Keratinocyte (primary cell): ENCODE data around the gene LMBR1. TPM values are rescaled to one million over a fixed set of nuclear protein-coding genes. Genes with fewer than 3 reads are reported as not detected.

Source experiments
- DNase-seq: peaks from one replicate; pipeline ENCODE4 v3.0.0-alpha.2; 2011; ENCODE audit warnings: low read depth, missing footprints, low spot score
- FAIRE-seq: peaks from 2 replicates; lab custom pipeline; 2011; peaks lifted over from hg19 to GRCh38; lab: Jason Lieb, UNC
- H2AFZ ChIP-seq: 2 replicates; pipeline ENCODE4 v1.6.0; 2012; ENCODE audit warnings: low read length, control low read depth, inconsistent platforms; ENCODE audit not compliant: control insufficient read depth
- H3K27ac ChIP-seq: 2 replicates; pipeline ENCODE4 v1.5.1; 2011; ENCODE audit warnings: low read length; ENCODE audit not compliant: control insufficient read depth, insufficient read depth
- H3K27me3 ChIP-seq: 3 replicates; pipeline ENCODE4 v1.6.0; 2011; ENCODE audit warnings: low read length; ENCODE audit not compliant: control insufficient read depth, insufficient read depth; ENCODE audit errors: extremely low read depth
- H3K36me3 ChIP-seq, 2 experiments: 2 replicates in 1 of 2; 3 replicates in 1 of 2; pipeline ENCODE4 v1.5.1; 2011; ENCODE audit warnings: low read length in 2 of 2, mild to moderate bottlenecking in 1 of 2; ENCODE audit not compliant: control insufficient read depth in 2 of 2, insufficient read depth in 2 of 2; ENCODE audit errors: extremely low read depth in 1 of 2
- H3K4me1 ChIP-seq: 3 replicates; pipeline ENCODE4 v1.5.1; 2011; ENCODE audit warnings: low read length; ENCODE audit not compliant: control insufficient read depth, insufficient read depth; ENCODE audit errors: extremely low read depth
- H3K4me2 ChIP-seq: 3 replicates; pipeline ENCODE4 v1.6.0; 2011; ENCODE audit warnings: low read depth, low read length; ENCODE audit not compliant: control insufficient read depth, insufficient read depth; ENCODE audit errors: extremely low read depth
- H3K4me3 ChIP-seq, 3 experiments: fragments of 200-600 bp in 1 of 3; sonication (generic) in 1 of 3; 2 replicates in 2 of 3; 3 replicates in 1 of 3; pipeline ENCODE4 v1.5.1; 2011 to 2016; ENCODE audit warnings: low read length in 3 of 3, mild to moderate bottlenecking in 3 of 3, control low read depth in 2 of 3, inconsistent platforms in 1 of 3, low read depth in 1 of 3, mixed read lengths in 1 of 3, mixed run types in 1 of 3, moderate library complexity in 1 of 3; ENCODE audit not compliant: control insufficient read depth in 2 of 3, insufficient read depth in 2 of 3; ENCODE audit errors: extremely low read depth in 1 of 3
- H3K79me2 ChIP-seq: 2 replicates; pipeline ENCODE4 v1.6.0; 2012; ENCODE audit warnings: low read length; ENCODE audit not compliant: control insufficient read depth, insufficient read depth
- H3K9ac ChIP-seq: 3 replicates; pipeline ENCODE4 v1.6.0; 2011; ENCODE audit warnings: low read length; ENCODE audit not compliant: control insufficient read depth, insufficient read depth; ENCODE audit errors: extremely low read depth
- H3K9me1 ChIP-seq: 3 replicates; pipeline ENCODE4 v1.6.0; 2011; ENCODE audit warnings: low read length; ENCODE audit not compliant: control insufficient read depth, insufficient read depth; ENCODE audit errors: extremely low read depth
- H3K9me3 ChIP-seq: 2 replicates; pipeline ENCODE4 v1.5.1; 2012; ENCODE audit warnings: low read depth, low read length; ENCODE audit not compliant: control insufficient read depth
- H4K20me1 ChIP-seq: 3 replicates; pipeline ENCODE4 v1.6.0; 2011; ENCODE audit warnings: low read length; ENCODE audit not compliant: control insufficient read depth, insufficient read depth; ENCODE audit errors: extremely low read depth
- EZH2 ChIP-seq: IDR thresholded peaks from one replicate; pipeline ENCODE4 v1.6.1; 2012; ENCODE audit warnings: inconsistent platforms, mild to moderate bottlenecking, low read length, moderate library complexity
- dilution Hi-C: fragments of 300-500 bp; cut with MboI; formaldehyde crosslinking; loops from one replicate; pipeline ENCODE4 v1.7.0; 2020; ENCODE audit warnings: low sequenced_read_pairs; ENCODE audit not compliant: extremely low pct_ligation_motif_present
- polyA plus RNA-seq, 5 experiments: library from polyadenylated mRNA; depleted of rRNA in 3 of 5; stranded (reverse) in 3 of 5; stranded (forward) in 1 of 5; unstranded in 1 of 5; fragments of >200 nt; gene quantifications; 1 replicate in 1 of 5; 2 replicates in 3 of 5; 3 replicates in 1 of 5; pipeline versions ENCODE4 v1.2.1 to v1.2.3, GENCODE V29; 2011 to 2012; ENCODE audit warnings: missing spikeins in 2 of 5, low read depth in 1 of 5, low replicate concordance in 1 of 5
- TF ChIP-seq, protein P1 (sequence below), 3 experiments: IDR thresholded peaks in 1 of 3; conservative IDR thresholded peaks in 1 of 3; optimal IDR thresholded peaks in 1 of 3; 2 replicates in 2 of 3; 3 replicates in 1 of 3; pipeline versions ENCODE3 to v1.5.1; 2011; ENCODE audit warnings: low read length in 3 of 3, mild to moderate bottlenecking in 3 of 3, moderate library complexity in 2 of 3, control low read depth in 1 of 3, inconsistent platforms in 1 of 3; ENCODE audit not compliant: insufficient read depth in 2 of 3; ENCODE audit errors: extremely low read depth in 1 of 3

Gene LMBR1
- polyA plus RNA-seq, 1 donor (not counting 4 experiments of a cell fraction or from before 2014, with no cell fraction given) = 30.2 TPM

- DNase-seq = no peak
- Histone ChIP-seq H3K9me3 (no peaks in the 10 kb centered on the region), H4K20me1 (no peaks in the 10 kb centered on the region), H3K4me1 (peaks cover 6% of the 10 kb centered on the region), H3K27ac (no peak overlapping the region), H3K4me3 (no peak overlapping the region), H3K9ac (no peak overlapping the region), H2AFZ (no peak overlapping the region), H3K9me1 (peaks cover 2% of the 10 kb centered on the region), H3K4me2 (no peak overlapping the region), H3K36me3 (no peaks in the 10 kb centered on the region), H3K27me3 (no peaks in the 10 kb centered on the region), H3K79me2 (peaks cover 60% of the 10 kb centered on the region)
- FAIRE-seq = no peak
- TF ChIP-seq EZH2 = no peak
- TF ChIP-seq, protein P1, sequence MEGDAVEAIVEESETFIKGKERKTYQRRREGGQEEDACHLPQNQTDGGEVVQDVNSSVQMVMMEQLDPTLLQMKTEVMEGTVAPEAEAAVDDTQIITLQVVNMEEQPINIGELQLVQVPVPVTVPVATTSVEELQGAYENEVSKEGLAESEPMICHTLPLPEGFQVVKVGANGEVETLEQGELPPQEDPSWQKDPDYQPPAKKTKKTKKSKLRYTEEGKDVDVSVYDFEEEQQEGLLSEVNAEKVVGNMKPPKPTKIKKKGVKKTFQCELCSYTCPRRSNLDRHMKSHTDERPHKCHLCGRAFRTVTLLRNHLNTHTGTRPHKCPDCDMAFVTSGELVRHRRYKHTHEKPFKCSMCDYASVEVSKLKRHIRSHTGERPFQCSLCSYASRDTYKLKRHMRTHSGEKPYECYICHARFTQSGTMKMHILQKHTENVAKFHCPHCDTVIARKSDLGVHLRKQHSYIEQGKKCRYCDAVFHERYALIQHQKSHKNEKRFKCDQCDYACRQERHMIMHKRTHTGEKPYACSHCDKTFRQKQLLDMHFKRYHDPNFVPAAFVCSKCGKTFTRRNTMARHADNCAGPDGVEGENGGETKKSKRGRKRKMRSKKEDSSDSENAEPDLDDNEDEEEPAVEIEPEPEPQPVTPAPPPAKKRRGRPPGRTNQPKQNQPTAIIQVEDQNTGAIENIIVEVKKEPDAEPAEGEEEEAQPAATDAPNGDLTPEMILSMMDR (optimal IDR thresholded peaks at IDR 0.05 in 1 of 3, IDR thresholded peaks at IDR 0.05 in 1 of 3, conservative IDR thresholded peaks at IDR 0.05 in 1 of 3; ENCODE audit: extremely low read depth in 1 of 3, insufficient read depth in 2 of 3, low read length in 3 of 3) = no peak
- dilution Hi-C loops = no loop called here
These were observed 3.9 kb downstream of the LMBR1 start for GRCh38 chr7:156889089-156889488.

- H4K20me1 ChIP-seq = no peaks in the 10 kb centered on the region
- TF ChIP-seq, protein P1 (optimal IDR thresholded peaks at IDR 0.05 in 1 of 3, IDR thresholded peaks at IDR 0.05 in 1 of 3, conservative IDR thresholded peaks at IDR 0.05 in 1 of 3; ENCODE audit: extremely low read depth in 1 of 3, insufficient read depth in 2 of 3, low read length in 3 of 3) = no peak
- TF ChIP-seq EZH2 = no peak
- H3K36me3 ChIP-seq = no peaks in the 10 kb centered on the region
- FAIRE-seq (no peak), DNase-seq (no peak)
- H3K79me2 ChIP-seq = peaks cover 70% of the 10 kb centered on the region
- peaks cover 2% of the 10 kb centered on the region for H3K9me1 ChIP-seq
- H3K4me3 ChIP-seq = no peak overlapping the region
- dilution Hi-C loops = no loop called here
- no peaks in the 10 kb centered on the region for H3K27me3 ChIP-seq
- H3K4me2 ChIP-seq = no peak overlapping the region
- H3K9me3 ChIP-seq = no peaks in the 10 kb centered on the region
- H3K4me1 ChIP-seq = no peaks in the 10 kb centered on the region
- no peak overlapping the region for H2AFZ ChIP-seq
- H3K27ac ChIP-seq = no peak overlapping the region
- no peak overlapping the region for H3K9ac ChIP-seq
These were observed 6.8 kb downstream of the LMBR1 start for GRCh38 chr7:156886020-156886795.
